DMS153 (cell line): ENCODE measurements around the gene DBNDD1.

ENCODE experiments used
- DNase-seq: peaks from one replicate; lab custom pipeline; 2025; lab: John Stamatoyannopoulos, UW

DBNDD1 gene

DNA sequence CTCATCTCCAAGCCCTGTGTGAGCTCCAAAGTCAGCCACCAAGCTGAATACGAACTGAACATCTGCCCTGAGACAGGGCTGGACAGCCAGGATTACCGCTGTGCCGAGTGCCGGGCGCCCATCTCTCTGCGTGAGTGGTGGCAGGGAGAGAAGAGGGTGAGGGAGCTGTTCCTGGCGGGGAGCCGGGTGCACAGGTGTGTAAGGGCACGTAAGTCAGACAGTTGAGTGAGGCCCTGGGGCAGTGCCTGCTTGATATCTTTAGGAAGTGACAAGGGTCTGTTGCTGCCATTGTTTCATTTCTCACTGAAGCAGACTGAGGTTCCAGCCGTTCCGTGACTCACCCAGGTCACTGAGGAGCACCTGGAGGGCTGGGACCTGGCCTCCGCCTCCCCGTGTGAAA is 58.3 kb downstream of the DBNDD1 start:
- DNase-seq = no peak

DNA sequence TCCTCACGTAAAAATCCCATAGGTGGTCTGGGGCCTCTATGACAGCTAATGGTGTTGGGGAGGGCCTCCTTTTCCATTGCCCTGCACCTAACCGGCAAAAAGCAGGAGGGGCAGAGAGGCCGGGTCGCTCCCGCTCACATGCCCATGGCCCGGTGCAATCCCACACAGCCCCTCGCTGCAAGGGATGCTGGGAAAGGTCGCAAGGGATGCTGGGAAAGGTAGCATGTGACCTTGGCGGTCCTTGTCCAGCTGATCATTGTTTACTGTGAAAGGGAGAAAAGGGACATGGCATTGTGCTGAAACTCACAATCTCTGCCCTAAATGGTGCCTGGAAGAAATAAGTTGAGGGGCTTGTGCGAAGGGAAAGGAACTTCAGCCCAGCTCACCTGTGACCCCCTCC is 60.7 kb downstream of the DBNDD1 start:
- DNase-seq = no peak

DNA sequence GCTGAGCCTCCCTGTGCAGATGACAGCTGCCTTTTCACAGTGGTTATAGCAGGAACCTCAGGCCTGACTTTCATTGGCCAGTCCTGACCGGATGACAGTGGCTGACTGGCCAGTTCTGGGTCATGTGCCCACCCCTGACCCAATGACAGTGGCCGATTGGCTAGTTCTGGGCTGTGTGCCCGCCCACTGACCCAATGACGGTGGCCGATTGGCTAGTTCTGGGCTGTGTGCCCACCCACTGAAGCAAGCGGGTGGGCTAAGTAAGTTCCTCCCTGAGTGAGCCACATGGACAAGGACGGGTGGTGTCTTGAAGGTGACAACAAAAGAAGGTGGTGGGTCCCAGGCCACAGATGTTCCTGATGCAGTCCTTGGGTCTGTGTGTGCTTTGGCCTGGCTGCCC is 61.2 kb downstream of the DBNDD1 start:
- DNase-seq = no peak

DNA sequence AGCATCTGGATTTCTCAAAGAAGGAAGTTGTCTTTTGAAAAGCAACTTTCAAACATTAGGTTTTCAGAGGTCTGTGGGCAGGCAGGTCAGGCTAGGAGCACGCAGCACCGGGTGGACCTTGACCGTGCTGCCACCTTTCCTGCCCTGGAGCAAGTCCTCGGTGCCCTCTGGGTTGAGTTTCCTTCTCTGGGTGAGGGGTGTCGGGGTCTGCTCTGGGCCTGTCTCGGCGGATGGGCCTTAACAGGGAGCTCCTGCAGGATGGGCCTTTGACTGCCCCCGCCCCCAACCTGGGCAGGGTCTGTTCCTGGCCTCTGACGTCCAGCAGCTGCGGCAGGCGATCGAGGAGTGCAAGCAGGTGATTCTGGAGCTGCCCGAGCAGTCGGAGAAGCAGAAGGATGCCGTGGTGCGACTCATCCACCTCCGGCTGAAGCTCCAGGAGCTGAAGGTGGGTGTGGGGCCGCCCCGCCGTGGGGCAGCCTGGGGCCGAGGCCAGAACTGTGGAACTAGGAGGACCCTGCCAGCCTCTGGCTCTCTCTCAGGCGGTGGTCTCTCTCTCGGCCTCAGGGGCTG is 62.0 kb downstream of the DBNDD1 start:
- DNase-seq = no peak

DNA sequence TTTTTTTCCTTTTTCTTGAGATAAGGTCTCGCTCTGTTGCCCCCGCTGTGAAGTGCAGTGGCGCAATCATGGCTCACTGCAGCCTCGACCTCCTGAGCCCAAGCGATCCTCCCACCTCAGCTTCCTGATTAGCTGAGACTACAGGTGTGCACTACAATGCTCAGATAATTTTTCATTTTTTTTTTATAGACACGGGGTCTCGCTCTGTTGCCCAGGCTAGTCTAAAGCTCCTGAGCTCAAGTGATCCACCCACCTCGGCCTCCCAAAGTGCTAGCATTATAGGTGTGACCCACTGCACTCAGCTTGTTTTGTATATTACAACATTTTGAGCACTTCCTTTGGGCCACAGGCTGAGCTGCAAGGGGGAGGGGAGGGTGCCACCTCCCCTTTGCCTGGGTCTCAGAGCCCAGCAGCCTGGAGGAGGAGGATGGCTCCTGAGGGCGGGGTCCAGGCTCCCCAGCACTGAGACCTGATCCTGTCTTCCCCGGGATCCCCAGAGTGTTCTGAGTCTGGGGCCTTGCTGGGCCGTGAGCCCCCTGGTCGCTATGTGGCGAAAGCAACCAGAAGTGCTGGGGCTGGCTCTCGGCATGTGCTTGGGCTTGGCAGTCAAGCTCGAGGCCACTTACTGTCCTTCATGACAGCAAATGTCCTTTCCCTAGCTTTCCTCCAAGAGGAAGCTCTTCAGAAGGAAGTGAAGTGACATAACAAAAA is 62.6 kb downstream of the DBNDD1 start:
- no peak for DNase-seq

DNA sequence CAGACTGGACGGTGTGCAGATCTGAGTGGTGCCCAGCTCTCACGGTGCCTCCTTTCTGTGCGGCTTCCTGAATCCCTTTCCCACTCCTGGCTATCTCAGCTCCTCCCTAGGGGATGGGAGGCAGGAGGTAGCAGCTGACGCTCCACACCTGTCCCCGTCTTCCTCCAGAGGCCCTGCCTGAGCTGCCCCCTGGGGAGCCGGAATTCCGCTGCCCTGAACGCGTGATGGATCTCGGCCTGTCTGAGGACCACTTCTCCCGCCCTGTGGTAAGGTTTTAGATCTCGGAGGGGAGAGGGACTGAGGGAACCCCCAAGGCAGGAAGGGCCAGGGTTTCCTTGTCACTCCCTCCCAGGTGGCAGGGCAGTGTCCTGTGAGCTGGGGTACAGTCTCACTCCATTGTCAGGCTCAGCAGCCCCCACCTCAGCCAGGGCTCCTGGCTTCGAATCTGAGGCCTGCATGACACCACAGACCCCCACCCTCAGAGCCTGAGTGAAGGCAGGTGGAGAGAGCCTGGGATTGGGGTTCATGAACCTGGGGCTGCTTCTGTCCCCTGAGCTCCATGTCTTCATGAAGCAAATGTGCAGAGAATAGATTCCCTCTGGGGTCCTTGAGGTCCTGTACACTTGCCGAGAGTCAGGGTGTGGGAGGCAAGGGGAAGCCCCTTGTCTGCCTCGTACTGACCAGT is 64.1 kb downstream of the DBNDD1 start:
- DNase-seq = no peak
